A549 (cell line): ENCODE data around the gene MADCAM1. TPM values are rescaled to one million over a fixed set of nuclear protein-coding genes. Genes with fewer than 3 reads are reported as not detected.

Source experiments
- ATAC-seq, 2 experiments: fragments of 200-7000 bp in 1 of 2; fragments of >200 bp in 1 of 2; cut with Nextera tagmentation in 1 of 2; cut with Tn5 transposase in 1 of 2; 3 replicates each; pipeline versions ENCODE4 v1.8.0 to v1.9.1; 2018 to 2020; ENCODE audit warnings: mild to moderate bottlenecking in 1 of 2, moderate library complexity in 1 of 2
- CTCF ChIA-PET: fragments of 300-600 bp; sonication (Branson Sonifier 250); formaldehyde crosslinking; extraction: SDS; loops from one replicate; lab custom pipeline; 2021; ENCODE audit warnings: antibody characterized with exemption, inconsistent platforms; lab: Yijun Ruan, JAX
- POLR2A ChIA-PET: fragments of 350-600 bp; formaldehyde crosslinking; extraction: SDS; loops from one replicate; lab custom pipeline; 2021; ENCODE audit warnings: antibody characterized with exemption, inconsistent platforms; lab: Yijun Ruan, JAX
- DNase-seq, 2 experiments: peaks; one replicate each; pipeline versions ENCODE4 v3.0.0 to v3.0.0-alpha.2; 2011 to 2016; ENCODE audit warnings: low read depth in 1 of 2, low spot score in 1 of 2
- FAIRE-seq: peaks from 2 replicates; lab custom pipeline; 2011; peaks lifted over from hg19 to GRCh38; lab: Jason Lieb, UNC
- H3K27ac ChIP-seq, 2 experiments: fragments of >200 bp; sonication (Bioruptor Twin); formaldehyde crosslinking; 3 replicates each; pipeline ENCODE4 v1.5.1; 2016 to 2017
- H3K4me1 ChIP-seq: fragments of >200 bp; sonication (Bioruptor Twin); formaldehyde crosslinking; 3 replicates; pipeline ENCODE4 v1.6.1; 2016
- H3K4me2 ChIP-seq: fragments of >200 bp; sonication (Bioruptor Twin); formaldehyde crosslinking; 3 replicates; pipeline ENCODE4 v1.6.1; 2016
- H3K4me3 ChIP-seq: fragments of >200 bp; sonication (Bioruptor Twin); formaldehyde crosslinking; 3 replicates; pipeline ENCODE4 v1.5.1; 2016
- H3K9me3 ChIP-seq: fragments of >200 bp; sonication (Bioruptor Twin); formaldehyde crosslinking; 3 replicates; pipeline ENCODE4 v1.6.1; 2016
- ATOH8 ChIP-seq: fragments of 250-450 bp; sonication (Bioruptor Pico); IDR thresholded peaks from 2 replicates; pipeline ENCODE4 v1.5.0; 2020; ENCODE audit warnings: low read depth, mild to moderate bottlenecking, moderate library complexity
- BHLHE40 ChIP-seq: IDR thresholded peaks from 2 replicates; pipeline ENCODE4 v1.6.1; 2012; ENCODE audit warnings: low read depth, low read length, inconsistent platforms
- CBX2 ChIP-seq: fragments of 200-600 bp; sonication (generic); IDR thresholded peaks from 2 replicates; pipeline ENCODE4 v1.6.1; 2016; ENCODE audit warnings: low read depth, mild to moderate bottlenecking, borderline replicate concordance
- E2F6 ChIP-seq: IDR thresholded peaks from 2 replicates; pipeline ENCODE4 v1.6.1; 2012; ENCODE audit warnings: low read depth, borderline replicate concordance
- EHF ChIP-seq: fragments of 250-450 bp; sonication (Bioruptor Pico); IDR thresholded peaks from 2 replicates; pipeline ENCODE4 v1.5.0; 2020; ENCODE audit warnings: mild to moderate bottlenecking
- EHMT2 ChIP-seq: fragments of 200-600 bp; sonication (generic); IDR thresholded peaks from 2 replicates; pipeline ENCODE4 v1.6.1; 2016; ENCODE audit warnings: antibody characterized with exemption, low read depth, mild to moderate bottlenecking, moderate library complexity
- FOSL2 ChIP-seq, 2 experiments: fragments of 450-650 bp in 1 of 2; fragments of >200 bp in 1 of 2; sonication (Bioruptor Twin) in 1 of 2; formaldehyde crosslinking; IDR thresholded peaks; 2 replicates each; pipeline versions ENCODE4 v1.5.0 to v1.6.1; 2016 to 2020; ENCODE audit warnings: mild to moderate bottlenecking in 1 of 2, moderate library complexity in 1 of 2
- HEYL ChIP-seq: fragments of 250-450 bp; sonication (Bioruptor Pico); IDR thresholded peaks from 2 replicates; pipeline ENCODE4 v1.8.0; 2021; ENCODE audit warnings: mild to moderate bottlenecking, moderate library complexity
- HOXA7 ChIP-seq: fragments of 250-450 bp; sonication (Bioruptor Pico); IDR thresholded peaks from 2 replicates; pipeline ENCODE4 v1.5.0; 2020; ENCODE audit warnings: mild to moderate bottlenecking, moderate library complexity
- HOXB13 ChIP-seq: fragments of 250-450 bp; sonication (Bioruptor Pico); IDR thresholded peaks from 2 replicates; pipeline ENCODE4 v1.5.0; 2020; ENCODE audit warnings: low read depth, mild to moderate bottlenecking, moderate library complexity
- HOXB5 ChIP-seq: fragments of 250-450 bp; sonication (Bioruptor Pico); IDR thresholded peaks from 2 replicates; pipeline ENCODE4 v1.5.0; 2020; ENCODE audit warnings: mild to moderate bottlenecking, moderate library complexity
- KDM1A ChIP-seq: fragments of 200-600 bp; sonication (generic); IDR thresholded peaks from 2 replicates; pipeline ENCODE4 v1.6.1; 2016; ENCODE audit warnings: low read depth, mild to moderate bottlenecking
- MAZ ChIP-seq: fragments of 150-350 bp; IDR thresholded peaks from 2 replicates; pipeline ENCODE4 v1.6.1; 2014; ENCODE audit warnings: antibody characterized with exemption, low read depth, low read length, borderline replicate concordance
- MYC ChIP-seq: IDR thresholded peaks from 2 replicates; pipeline ENCODE4 v1.6.1; 2012; ENCODE audit warnings: mild to moderate bottlenecking, inconsistent platforms, low read length, improper control_type of control experiment, borderline replicate concordance
- RAD21 ChIP-seq, 2 experiments: fragments of >200 bp in 1 of 2; sonication (Bioruptor Twin) in 1 of 2; formaldehyde crosslinking in 1 of 2; IDR thresholded peaks in 1 of 2; conservative IDR thresholded peaks in 1 of 2; 2 replicates in 1 of 2; 3 replicates in 1 of 2; pipeline ENCODE4 v1.6.1; 2012 to 2018; ENCODE audit warnings: inconsistent platforms in 1 of 2
- RARB ChIP-seq: fragments of 250-450 bp; sonication (Bioruptor Pico); IDR thresholded peaks from 2 replicates; pipeline ENCODE4 v1.8.0; 2021; ENCODE audit warnings: mild to moderate bottlenecking, moderate library complexity
- RCOR1 ChIP-seq: fragments of 150-350 bp; IDR thresholded peaks from 2 replicates; pipeline ENCODE4 v1.6.1; 2014; ENCODE audit warnings: antibody characterized with exemption, low read length, low read depth
- REST ChIP-seq: fragments of 200-600 bp; sonication (generic); IDR thresholded peaks from 2 replicates; pipeline ENCODE4 v1.6.1; 2016; ENCODE audit warnings: antibody characterized with exemption, mild to moderate bottlenecking, moderate library complexity
- TFCP2L1 ChIP-seq: fragments of 250-450 bp; sonication (Bioruptor Pico); IDR thresholded peaks from 2 replicates; pipeline ENCODE4 v1.5.0; 2021; ENCODE audit warnings: mild to moderate bottlenecking
- TP53 ChIP-seq: fragments of 250-450 bp; sonication (Bioruptor Pico); IDR thresholded peaks from 2 replicates; pipeline ENCODE4 v1.5.0; 2021; ENCODE audit warnings: mild to moderate bottlenecking, moderate library complexity
- ZFP36 ChIP-seq: fragments of 450-650 bp; IDR thresholded peaks from 2 replicates; pipeline ENCODE4 v1.6.1; 2014; ENCODE audit warnings: borderline replicate concordance; ENCODE audit not compliant: partially characterized antibody
- WGBS: methylation state at CpG from one replicate; pipeline ENCODE4 v1.1.6; 2017; ENCODE audit errors: missing lambda C conversion rate; 5-methylcytosine and 5-hydroxymethylcytosine counted together
- polyA plus RNA-seq, 4 experiments: library from polyadenylated mRNA; depleted of rRNA in 3 of 4; stranded (reverse); fragments of >200 nt; fragmentation: RNase III in 1 of 4; extraction: RNeasy Plus Mini Kit Qiagen cat#74134 plus additional on column Dnase treatment in 1 of 4; gene quantifications; 2 replicates in 3 of 4; 3 replicates in 1 of 4; pipeline ENCODE4 v1.2.3, GENCODE V29; 2011 to 2017

Gene MADCAM1
- polyA plus RNA-seq, 2 of the 4 experiments (the other 2 are of a cell fraction) = 0.06 to 0.25 TPM

- DNase-seq (no peak), FAIRE-seq (no peak), ATAC-seq (no peak)
- Histone ChIP-seq H3K9me3 (no peaks in the 10 kb centered on the region), H3K4me2 (peak overlapping the region; percentile 74), H3K27ac (peak overlapping the region in 1 of 2 experiments; percentile 76; a peak in 3 of 6 replicates), H3K4me3 (peak overlapping the region; percentile 29; the same call in 2 of the 3 replicates), H3K4me1 (peaks cover 5% of the 10 kb centered on the region; the same call in 1 of the 3 replicates)
- no CpG with 5 or more reads among the region's 36 CpGs for WGBS
- no peak for TF ChIP-seq RARB (CRISPR knock-in tag)
- POLR2A ChIA-PET = interaction anchor here (0.7 kb wide), 1 partner anchor 31 kb away, joined by 7 read pairs; no protein-coding TSS in a partner anchor
- CTCF ChIA-PET = interaction anchor here (1.4 to 1.5 kb wide), 2 partner anchors 9 to 10 kb away, joined by 4 to 8 read pairs; partner anchors contain the start of gene TPGS1
These were observed 1.2 kb downstream of the MADCAM1 start for GRCh38 chr19:497491-497868.

GRCh38 chr19:497869-498510 lies 1.7 kb downstream of the MADCAM1 start:
- POLR2A ChIA-PET = no interaction called here
- ATAC-seq (peak; percentile 49 to 53), FAIRE-seq (no peak), DNase-seq (peak in 1 of 2 experiments; percentile 56)
- CTCF ChIA-PET = interaction anchor here (1.4 to 1.5 kb wide), 2 partner anchors 9 to 11 kb away, joined by 4 to 8 read pairs; partner anchors contain the start of gene TPGS1
- 44% methylated on average over 12 of the region's 50 CpGs for WGBS
- H3K9me3 ChIP-seq = no peaks in the 10 kb centered on the region
- peak overlapping the region in 1 of 2 experiments; percentile 76; a peak in 3 of 6 replicates for H3K27ac ChIP-seq
- H3K4me3 ChIP-seq = peak overlapping the region; percentile 29; the same call in 2 of the 3 replicates
- peak overlapping the region; percentile 74 for H3K4me2 ChIP-seq
- TF ChIP-seq ZFP36 (peak; percentile 98), TFCP2L1 (CRISPR knock-in tag) (no peak), ATOH8 (no peak), RARB (CRISPR knock-in tag) (no peak), HOXB5 (CRISPR knock-in tag) (no peak), CBX2 (no peak)
- TF ChIP-seq, all 56 proteins: peak for 1
- H3K4me1 ChIP-seq = peaks cover 5% of the 10 kb centered on the region; the same call in 1 of the 3 replicates

- CTCF ChIA-PET = interaction anchor here (1.4 to 1.5 kb wide), 2 partner anchors 8 to 12 kb away, joined by 4 to 8 read pairs; partner anchors contain the start of gene TPGS1
These were observed 2.2 kb downstream of the MADCAM1 start for GRCh38 chr19:498511-498891.

More at GRCh38 chr19:498511-498891, 2.2 kb downstream of the MADCAM1 start:
- POLR2A ChIA-PET = no interaction called here
- no peak for TF ChIP-seq TFCP2L1 (CRISPR knock-in tag)
- no peak for TF ChIP-seq RARB (CRISPR knock-in tag)
- TF ChIP-seq BHLHE40 = no peak
- no peak for TF ChIP-seq RCOR1
- TF ChIP-seq KDM1A = no peak
- TF ChIP-seq EHMT2 = no peak
- no peak for TF ChIP-seq RAD21 (conservative IDR thresholded peaks at IDR 0.05 in 1 of 2, IDR thresholded peaks at IDR 0.05 in 1 of 2)
- no peak for TF ChIP-seq TP53 (CRISPR knock-in tag)
- no peak for TF ChIP-seq HOXB13 (CRISPR knock-in tag)
- TF ChIP-seq MYC = no peak
- no peak for TF ChIP-seq EHF (CRISPR knock-in tag)
- no peak for TF ChIP-seq E2F6
- TF ChIP-seq HOXA7 (CRISPR knock-in tag) = no peak
- TF ChIP-seq HEYL (CRISPR knock-in tag) = no peak
- TF ChIP-seq MAZ = no peak
- TF ChIP-seq FOSL2 (IDR thresholded peaks at IDR 0.05) = no peak
- TF ChIP-seq FOSL2 (CRISPR knock-in tag; IDR thresholded peaks at IDR 0.05) = no peak
- no peak for TF ChIP-seq ZFP36
- TF ChIP-seq ATOH8 = no peak
- no peak for TF ChIP-seq HOXB5 (CRISPR knock-in tag)
- TF ChIP-seq REST = no peak
- no peak overlapping the region for H3K4me2 ChIP-seq
- DNase-seq (no peak), ATAC-seq (peak in 1 of 2 experiments; percentile 1; a peak in 1 of 6 replicates), FAIRE-seq (no peak)
- WGBS = 94% methylated on average over 9 of the region's 26 CpGs
- no peaks in the 10 kb centered on the region for H3K9me3 ChIP-seq
- no peak overlapping the region for H3K4me3 ChIP-seq
- peaks cover 5% of the 10 kb centered on the region; the same call in 1 of the 3 replicates for H3K4me1 ChIP-seq
- no peak overlapping the region for H3K27ac ChIP-seq
